Caco-2 (cell line): ENCODE results near the gene NTF3. TPM values are rescaled to one million over a fixed set of nuclear protein-coding genes. Genes with fewer than 3 reads are reported as not detected.

ENCODE experiments used
- BruUV-seq: library from RNA; stranded (reverse); fragments of 400-500 nt; replicated peaks from 2 replicates; lab custom pipeline; 2021; lab: Mats Ljungman, UMichigan
- CTCF ChIA-PET: fragments of 300-600 bp; sonication (Branson Sonifier 250); formaldehyde crosslinking; loops from one replicate; lab custom pipeline; 2022; ENCODE audit warnings: antibody characterized with exemption; lab: Charles Lee
- POLR2A ChIA-PET: fragments of 300-600 bp; sonication (Branson Sonifier 250); formaldehyde crosslinking; loops from one replicate; lab custom pipeline; 2022; ENCODE audit warnings: antibody characterized with exemption; lab: Charles Lee
- DNase-seq, 2 experiments: peaks; one replicate each; pipeline versions ENCODE4 v3.0.0 to v3.0.0-alpha.2; 2020 to 2022
- H3K27me3 ChIP-seq: replicated peaks from 2 replicates; pipeline ENCODE4 v1.6.0; 2011; ENCODE audit warnings: low read length; ENCODE audit not compliant: control insufficient read depth, insufficient read depth
- H3K36me3 ChIP-seq: 2 replicates; pipeline ENCODE4 v1.5.1; 2011; ENCODE audit warnings: low read length; ENCODE audit not compliant: control insufficient read depth, insufficient read depth
- H3K4me1 ChIP-seq: fragments of 250-450 bp; sonication (Bioruptor Pico); 2 replicates; pipeline ENCODE4 v1.5.1; 2020; ENCODE audit warnings: mild to moderate bottlenecking
- H3K4me3 ChIP-seq: 2 replicates; pipeline ENCODE4 v1.5.1; 2011; ENCODE audit warnings: low read depth, mild to moderate bottlenecking, control low read depth, low read length
- H3K9me3 ChIP-seq: fragments of 250-450 bp; sonication (Bioruptor Pico); 2 replicates; pipeline ENCODE4 v1.5.1; 2020; ENCODE audit warnings: mild to moderate bottlenecking, moderate library complexity
- H3K27ac Mint-ChIP-seq: one replicate; pipeline ENCODE4 v1.8.0; 2022; ENCODE audit warnings: mixed read lengths; ENCODE audit not compliant: unreplicated experiment
- H3K27me3 Mint-ChIP-seq: one replicate; pipeline ENCODE4 v1.8.0; 2022; ENCODE audit warnings: mixed read lengths; ENCODE audit not compliant: insufficient read depth, unreplicated experiment
- H3K36me3 Mint-ChIP-seq: one replicate; pipeline ENCODE4 v1.8.0; 2022; ENCODE audit warnings: mild to moderate bottlenecking, mixed read lengths; ENCODE audit not compliant: insufficient read depth, unreplicated experiment
- H3K4me1 Mint-ChIP-seq: one replicate; pipeline ENCODE4 v1.8.0; 2022; ENCODE audit warnings: low read depth, mixed read lengths; ENCODE audit not compliant: unreplicated experiment
- H3K4me3 Mint-ChIP-seq: one replicate; pipeline ENCODE4 v1.8.0; 2022; ENCODE audit warnings: mild to moderate bottlenecking, moderate library complexity, mixed read lengths; ENCODE audit not compliant: unreplicated experiment
- H3K9me3 Mint-ChIP-seq: one replicate; pipeline ENCODE4 v1.8.0; 2022; ENCODE audit warnings: mixed read lengths; ENCODE audit not compliant: unreplicated experiment
- intact Hi-C: fragments of 100-400 bp; cut with micrococcal nuclease; formaldehyde crosslinking; loops from one replicate; pipeline ENCODE4 v1.10.0; 2022; ENCODE audit not compliant: unreplicated experiment
- total RNA-seq: library from RNA; stranded (reverse); gene quantifications from 2 replicates; pipeline ENCODE4 v1.2.3, GENCODE V29; 2022
- TF ChIP-seq, protein P1 (sequence below), 2 experiments: fragments of 200-600 bp in 1 of 2; IDR thresholded peaks; 1 replicate in 1 of 2; 2 replicates in 1 of 2; pipeline versions ENCODE4 v1.5.1 to v1.8.0; 2011 to 2022; ENCODE audit warnings: antibody characterized with exemption in 1 of 2, control low read depth in 1 of 2, inconsistent platforms in 1 of 2, low read depth in 1 of 2, low read length in 1 of 2, mild to moderate bottlenecking in 1 of 2, moderate library complexity in 1 of 2; ENCODE audit not compliant: insufficient read depth in 1 of 2, severe bottlenecking in 1 of 2, unreplicated experiment in 1 of 2

NTF3 gene
- total RNA-seq, 1 experiment from 2014 or later: 5.3 TPM

DNA sequence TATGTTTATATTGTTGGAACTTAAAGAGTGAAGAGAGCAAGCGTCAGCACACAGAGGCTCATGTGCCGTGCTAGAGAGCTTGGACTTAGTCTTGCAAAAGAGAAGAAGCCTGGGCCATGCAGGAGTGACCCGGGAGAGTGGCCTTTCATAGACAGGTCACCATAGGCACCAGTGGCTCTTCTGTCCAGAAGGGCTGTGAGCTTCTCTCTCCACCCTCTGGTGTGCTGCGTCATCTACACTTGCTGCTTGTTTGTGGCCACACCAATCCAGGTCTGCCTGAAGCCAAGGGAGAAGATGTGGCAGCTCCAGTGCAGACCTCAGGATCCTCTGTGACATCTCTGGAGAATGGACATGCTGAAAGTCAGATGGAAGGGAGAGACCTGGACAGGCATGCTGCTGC, 74.4 kb downstream of the NTF3 start:
- Mint-ChIP-seq H3K27me3 (no peaks in the 10 kb centered on the region), H3K9me3 (peaks cover 7% of the 10 kb centered on the region), H3K36me3 (no peaks in the 10 kb centered on the region), H3K4me3 (no peak overlapping the region), H3K27ac (peak overlapping the region; percentile 7), H3K4me1 (peaks cover 40% of the 10 kb centered on the region)
- POLR2A ChIA-PET: no interaction called here
- intact Hi-C loops: no loop called here
- Histone ChIP-seq H3K4me1 (peaks cover 23% of the 10 kb centered on the region), H3K4me3 (no peak overlapping the region), H3K36me3 (no peaks in the 10 kb centered on the region), H3K9me3 (no peaks in the 10 kb centered on the region), H3K27me3 (no peaks in the 10 kb centered on the region)
- TF ChIP-seq, protein P1, sequence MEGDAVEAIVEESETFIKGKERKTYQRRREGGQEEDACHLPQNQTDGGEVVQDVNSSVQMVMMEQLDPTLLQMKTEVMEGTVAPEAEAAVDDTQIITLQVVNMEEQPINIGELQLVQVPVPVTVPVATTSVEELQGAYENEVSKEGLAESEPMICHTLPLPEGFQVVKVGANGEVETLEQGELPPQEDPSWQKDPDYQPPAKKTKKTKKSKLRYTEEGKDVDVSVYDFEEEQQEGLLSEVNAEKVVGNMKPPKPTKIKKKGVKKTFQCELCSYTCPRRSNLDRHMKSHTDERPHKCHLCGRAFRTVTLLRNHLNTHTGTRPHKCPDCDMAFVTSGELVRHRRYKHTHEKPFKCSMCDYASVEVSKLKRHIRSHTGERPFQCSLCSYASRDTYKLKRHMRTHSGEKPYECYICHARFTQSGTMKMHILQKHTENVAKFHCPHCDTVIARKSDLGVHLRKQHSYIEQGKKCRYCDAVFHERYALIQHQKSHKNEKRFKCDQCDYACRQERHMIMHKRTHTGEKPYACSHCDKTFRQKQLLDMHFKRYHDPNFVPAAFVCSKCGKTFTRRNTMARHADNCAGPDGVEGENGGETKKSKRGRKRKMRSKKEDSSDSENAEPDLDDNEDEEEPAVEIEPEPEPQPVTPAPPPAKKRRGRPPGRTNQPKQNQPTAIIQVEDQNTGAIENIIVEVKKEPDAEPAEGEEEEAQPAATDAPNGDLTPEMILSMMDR (IDR thresholded peaks at IDR 0.05; ENCODE audit: insufficient read depth in 1 of 2, low read depth in 1 of 2, low read length in 1 of 2, severe bottlenecking in 1 of 2, unreplicated experiment in 1 of 2): no peak
- no TSS peak for BruUV-seq
- DNase-seq: peak in 1 of 2 experiments; percentile 21
- CTCF ChIA-PET: no interaction called here

GRCh38 chr12:5506821-5507231, 74.9 kb downstream of the NTF3 start:
- intact Hi-C loops: no loop called here
- peaks cover 1% of the 10 kb centered on the region for H3K9me3 Mint-ChIP-seq
- H3K36me3 Mint-ChIP-seq: no peaks in the 10 kb centered on the region
- no peak overlapping the region for H3K4me3 Mint-ChIP-seq
- H3K36me3 ChIP-seq: no peaks in the 10 kb centered on the region
- POLR2A ChIA-PET: no interaction called here
- no peak overlapping the region for H3K4me3 ChIP-seq
- no peak for DNase-seq
- CTCF ChIA-PET: no interaction called here
- no peaks in the 10 kb centered on the region for H3K9me3 ChIP-seq
- TF ChIP-seq, protein P1 (IDR thresholded peaks at IDR 0.05; ENCODE audit: insufficient read depth in 1 of 2, low read depth in 1 of 2, low read length in 1 of 2, severe bottlenecking in 1 of 2, unreplicated experiment in 1 of 2): no peak
- peaks cover 35% of the 10 kb centered on the region for H3K4me1 Mint-ChIP-seq
- BruUV-seq: no TSS peak
- H3K27me3 Mint-ChIP-seq: no peaks in the 10 kb centered on the region
- peak overlapping the region; percentile 7 for H3K27ac Mint-ChIP-seq
- no peaks in the 10 kb centered on the region for H3K27me3 ChIP-seq
- H3K4me1 ChIP-seq: peaks cover 23% of the 10 kb centered on the region

- H3K4me3 Mint-ChIP-seq: no peak overlapping the region
- TF ChIP-seq, protein P1 (IDR thresholded peaks at IDR 0.05; ENCODE audit: insufficient read depth in 1 of 2, low read depth in 1 of 2, low read length in 1 of 2, severe bottlenecking in 1 of 2, unreplicated experiment in 1 of 2): no peak
- H3K4me1 Mint-ChIP-seq: peaks cover 33% of the 10 kb centered on the region
- Histone ChIP-seq H3K27me3 (no peaks in the 10 kb centered on the region), H3K4me1 (peaks cover 20% of the 10 kb centered on the region), H3K4me3 (no peak overlapping the region), H3K9me3 (no peaks in the 10 kb centered on the region), H3K36me3 (no peaks in the 10 kb centered on the region)
- intact Hi-C loops: no loop called here
- ChIA-PET CTCF (no interaction called here), POLR2A (no interaction called here)
- no TSS peak for BruUV-seq
- H3K36me3 Mint-ChIP-seq: no peaks in the 10 kb centered on the region
- H3K27ac Mint-ChIP-seq: no peak overlapping the region
- H3K9me3 Mint-ChIP-seq: no peaks in the 10 kb centered on the region
- no peaks in the 10 kb centered on the region for H3K27me3 Mint-ChIP-seq
- no peak for DNase-seq
Measured at GRCh38 chr12:5507401-5507935, 75.6 kb downstream of the NTF3 start.
